PC-3 (cell line): ENCODE measurements around the gene HNRNPM.

ENCODE experiments used
- CTCF ChIP-seq: fragments of 300-600 bp; sonication (generic); conservative IDR thresholded peaks from 2 replicates; pipeline ENCODE4 v1.5.1; 2017; ENCODE audit warnings: antibody characterized with exemption, low read depth, mild to moderate bottlenecking, low read length
- EZH2 ChIP-seq: fragments of 300-600 bp; sonication (generic); IDR thresholded peaks from one replicate; pipeline ENCODE4 v1.6.1; 2017; ENCODE audit warnings: antibody characterized with exemption, mild to moderate bottlenecking, low read length; ENCODE audit not compliant: unreplicated experiment

- no peak for TF ChIP-seq CTCF
- TF ChIP-seq EZH2 = no peak
Measured at GRCh38 chr19:8515317-8515716, 70.5 kb downstream of the HNRNPM start.
